Esophagus muscularis mucosa (tissue), 4 donors: ENCODE data around the gene TAF1C. TPM values are rescaled to one million over a fixed set of nuclear protein-coding genes. Genes with fewer than 3 reads are reported as not detected.

Source experiments
- DNase-seq: peaks from one replicate; pipeline ENCODE4 v3.0.0-alpha.2; 2017; ENCODE audit errors: extremely low spot score
- H3K27ac ChIP-seq, 4 donors: fragments of 200-600 bp; sonication (generic); replicated peaks in 1 of 4; 1 replicate in 3 of 4; 2 replicates in 1 of 4; pipeline ENCODE4 v1.5.1; 2016 to 2019; ENCODE audit warnings: mild to moderate bottlenecking in 1 of 4
- H3K27me3 ChIP-seq, 4 donors: fragments of 200-600 bp; sonication (generic); one replicate each; pipeline versions ENCODE4 v1.5.1 to v1.6.0; 2016 to 2019
- H3K36me3 ChIP-seq, 4 donors: fragments of 200-600 bp; sonication (generic); one replicate each; pipeline ENCODE4 v1.5.1; 2016 to 2019
- H3K4me1 ChIP-seq, 4 donors: fragments of 200-600 bp; sonication (generic); one replicate each; pipeline ENCODE4 v1.5.1; 2016 to 2019
- H3K4me3 ChIP-seq, 4 donors: fragments of 200-600 bp; sonication (generic); 1 replicate in 2 of 4; 2 replicates in 2 of 4; pipeline ENCODE4 v1.5.1; 2016 to 2019; ENCODE audit warnings: mild to moderate bottlenecking in 4 of 4, moderate library complexity in 1 of 4
- H3K9me3 ChIP-seq, 4 donors: fragments of 200-600 bp; sonication (generic); 1 replicate in 3 of 4; 2 replicates in 1 of 4; pipeline ENCODE4 v1.5.1; 2016 to 2019
- EP300 ChIP-seq: sonication (generic); formaldehyde crosslinking; IDR thresholded peaks from one replicate; pipeline ENCODE4 v1.6.1; 2017; ENCODE audit warnings: antibody characterized with exemption
- POLR2A ChIP-seq: fragments of 450-650 bp; IDR thresholded peaks from one replicate; pipeline ENCODE4 v1.6.1; 2017; ENCODE audit warnings: antibody characterized with exemption, moderate library complexity, mild to moderate bottlenecking, low read depth
- POLR2AphosphoS5 ChIP-seq, 2 donors: sonication (generic); formaldehyde crosslinking; IDR thresholded peaks; one replicate each; pipeline ENCODE4 v1.6.1; 2017; ENCODE audit warnings: antibody characterized with exemption in 2 of 2
- WGBS: methylation state at CpG from one replicate; pipeline ENCODE4 v1.1.5; 2018; 5-methylcytosine and 5-hydroxymethylcytosine counted together
- intact Hi-C: fragments of 100-400 bp; cut with DNase I; formaldehyde crosslinking; loops from one replicate; pipeline ENCODE4 v1.15.1; 2023
- total RNA-seq, 4 donors: library from RNA; depleted of rRNA; stranded (reverse); fragments of >200 nt; gene quantifications; one replicate each; pipeline versions ENCODE4 v1.1.0 to v1.2.1, GENCODE V29; 2016
- TF ChIP-seq, protein P1 (sequence below), 3 experiments: fragments of 200-600 bp in 2 of 3; fragments of 450-650 bp in 1 of 3; sonication (generic) in 2 of 3; IDR thresholded peaks; one replicate each; pipeline ENCODE4 v1.5.1; 2017 to 2019; ENCODE audit warnings: antibody characterized with exemption in 3 of 3, mild to moderate bottlenecking in 2 of 3, moderate library complexity in 1 of 3

The TAF1C gene
- total RNA-seq, 4 donors from 2014 or later = 15.6 to 39.6 (median 21.8) TPM

DNA sequence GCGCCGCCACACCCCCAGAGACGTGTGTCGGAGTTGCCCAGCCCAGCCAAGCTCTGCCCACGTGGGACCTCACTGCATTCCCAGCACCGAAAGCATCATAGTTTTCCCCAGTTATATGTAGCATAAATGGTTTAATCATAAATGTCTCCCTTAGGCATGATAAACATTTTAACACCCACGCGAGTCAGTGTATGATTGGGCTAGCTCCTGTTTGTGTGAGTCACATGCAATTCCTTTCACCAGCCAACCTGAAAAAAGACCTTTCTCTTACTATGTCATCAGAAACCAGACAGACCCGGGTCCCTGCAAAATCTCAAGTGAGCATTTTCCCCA, 9.2 kb downstream of the TAF1C start:
- H3K4me3 ChIP-seq = no peak overlapping the region
- H3K36me3 ChIP-seq = peaks cover 27 to 47% (median 46%) of the 10 kb centered on the region in 4 donors
- H3K27me3 ChIP-seq = no peaks in the 10 kb centered on the region
- WGBS = 56% methylated on average over 9 of the region's 9 CpGs
- H3K27ac ChIP-seq = peak overlapping the region; percentile 63 to 80 (median 68)
- intact Hi-C loops = no loop called here
- TF ChIP-seq POLR2A = no peak
- no peak for TF ChIP-seq EP300
- no peak for TF ChIP-seq POLR2AphosphoS5 (IDR thresholded peaks at IDR 0.05)
- TF ChIP-seq, protein P1, sequence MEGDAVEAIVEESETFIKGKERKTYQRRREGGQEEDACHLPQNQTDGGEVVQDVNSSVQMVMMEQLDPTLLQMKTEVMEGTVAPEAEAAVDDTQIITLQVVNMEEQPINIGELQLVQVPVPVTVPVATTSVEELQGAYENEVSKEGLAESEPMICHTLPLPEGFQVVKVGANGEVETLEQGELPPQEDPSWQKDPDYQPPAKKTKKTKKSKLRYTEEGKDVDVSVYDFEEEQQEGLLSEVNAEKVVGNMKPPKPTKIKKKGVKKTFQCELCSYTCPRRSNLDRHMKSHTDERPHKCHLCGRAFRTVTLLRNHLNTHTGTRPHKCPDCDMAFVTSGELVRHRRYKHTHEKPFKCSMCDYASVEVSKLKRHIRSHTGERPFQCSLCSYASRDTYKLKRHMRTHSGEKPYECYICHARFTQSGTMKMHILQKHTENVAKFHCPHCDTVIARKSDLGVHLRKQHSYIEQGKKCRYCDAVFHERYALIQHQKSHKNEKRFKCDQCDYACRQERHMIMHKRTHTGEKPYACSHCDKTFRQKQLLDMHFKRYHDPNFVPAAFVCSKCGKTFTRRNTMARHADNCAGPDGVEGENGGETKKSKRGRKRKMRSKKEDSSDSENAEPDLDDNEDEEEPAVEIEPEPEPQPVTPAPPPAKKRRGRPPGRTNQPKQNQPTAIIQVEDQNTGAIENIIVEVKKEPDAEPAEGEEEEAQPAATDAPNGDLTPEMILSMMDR (IDR thresholded peaks at IDR 0.05) = no peak
- peaks cover 39 to 53% (median 44%) of the 10 kb centered on the region in 4 donors for H3K4me1 ChIP-seq
- H3K9me3 ChIP-seq = no peaks in the 10 kb centered on the region
- no peak for DNase-seq

DNA sequence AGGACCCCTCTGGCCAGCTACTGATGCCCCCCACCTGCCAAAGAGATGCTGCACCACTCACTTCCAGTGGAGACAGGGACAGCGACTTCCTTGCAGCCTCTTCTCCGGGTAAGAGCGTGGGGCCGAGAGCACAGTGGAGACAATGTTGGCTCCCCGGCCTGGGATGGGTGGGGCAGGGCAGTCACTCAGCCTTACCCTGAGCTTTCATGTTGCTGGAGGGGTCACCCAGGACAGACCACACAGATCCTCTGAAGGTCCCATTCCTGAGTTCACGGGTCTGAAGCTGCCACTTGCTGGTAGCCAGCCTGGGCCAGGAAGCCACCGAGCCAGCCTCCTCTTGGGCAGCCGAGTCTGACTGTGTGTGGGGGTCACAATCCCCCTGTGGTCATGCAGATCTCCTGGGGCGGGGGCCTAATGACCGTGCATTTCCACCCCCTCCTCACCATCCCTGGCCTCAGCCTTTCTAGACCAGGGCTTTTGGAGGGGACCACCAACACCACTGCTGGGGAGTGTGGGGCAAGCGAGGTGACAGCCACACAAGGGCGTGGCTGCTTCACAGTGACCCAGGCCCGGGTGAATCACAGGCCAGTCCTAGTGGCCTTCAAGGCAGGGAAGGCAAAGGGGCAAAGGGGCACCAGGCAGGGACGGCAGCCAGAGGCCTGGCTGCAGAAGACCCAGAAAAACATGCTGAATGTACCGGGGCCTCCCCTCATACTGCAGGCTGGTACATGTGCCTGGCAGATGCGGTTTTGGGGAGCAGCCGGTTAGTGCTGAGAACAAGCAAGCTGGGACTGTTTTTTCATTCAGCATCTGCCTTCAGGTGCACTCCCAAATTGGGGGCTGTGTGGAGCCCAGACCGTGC, 10.4 kb downstream of the TAF1C start:
- WGBS = 75% methylated on average over 14 of the region's 18 CpGs

DNA sequence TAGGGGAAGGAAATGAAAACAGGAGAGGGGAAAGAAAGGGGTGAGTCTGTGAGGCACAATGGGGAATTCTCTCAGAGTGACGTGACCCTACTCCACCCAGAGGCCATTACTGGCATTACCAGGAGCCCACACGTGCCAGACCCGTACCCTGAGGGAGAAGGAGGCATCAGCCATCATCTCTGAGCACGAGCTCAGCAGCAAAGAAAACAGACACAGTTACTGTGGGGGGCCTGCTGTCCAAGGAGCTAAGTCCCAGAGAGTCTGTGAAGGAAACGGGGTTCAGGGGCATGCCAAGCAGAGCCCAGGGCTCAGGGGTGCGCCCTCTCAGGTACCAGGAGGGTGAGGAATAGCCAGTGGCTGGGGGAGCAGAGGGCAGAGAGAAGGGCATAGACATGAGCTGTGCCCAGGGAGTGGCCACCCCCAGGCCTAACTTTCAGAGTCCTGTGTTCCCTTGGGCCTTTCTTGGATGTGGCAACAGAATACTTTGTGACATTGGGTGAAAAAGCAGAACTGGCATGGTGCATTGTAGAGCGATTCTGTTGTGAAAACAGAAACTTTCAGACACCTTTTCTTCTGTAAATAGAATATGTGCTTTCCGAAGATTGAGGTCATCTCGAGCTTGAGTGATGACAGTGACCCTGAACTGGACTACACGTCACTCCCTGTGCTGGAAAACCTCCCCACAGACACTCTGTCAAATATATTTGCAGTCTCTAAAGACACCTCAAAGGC, 11.3 kb downstream of the TAF1C start:
- WGBS = 38% methylated on average over 10 of the region's 10 CpGs
- TF ChIP-seq, protein P1 (IDR thresholded peaks at IDR 0.05) = peak; percentile 50 to 77 (median 64)
- TF ChIP-seq POLR2AphosphoS5 (IDR thresholded peaks at IDR 0.05) = no peak
- no peaks in the 10 kb centered on the region for H3K27me3 ChIP-seq
- peak overlapping the region in 3 of 4 donors; percentile 56 to 80 (median 63) for H3K27ac ChIP-seq
- H3K9me3 ChIP-seq = no peaks in the 10 kb centered on the region
- DNase-seq = no peak
- no peak overlapping the region for H3K4me3 ChIP-seq
- peaks cover 14 to 27% (median 25%) of the 10 kb centered on the region in 4 donors for H3K36me3 ChIP-seq
- H3K4me1 ChIP-seq = peaks cover 38 to 46% (median 39%) of the 10 kb centered on the region in 4 donors
- intact Hi-C loops = no loop called here

More for the DNA sequence above, 10.4 kb downstream of the TAF1C start:
- peaks cover 39 to 53% (median 43%) of the 10 kb centered on the region in 4 donors for H3K4me1 ChIP-seq
- no peaks in the 10 kb centered on the region for H3K9me3 ChIP-seq
- H3K36me3 ChIP-seq = peaks cover 23 to 36% (median 34%) of the 10 kb centered on the region in 4 donors
- no peaks in the 10 kb centered on the region for H3K27me3 ChIP-seq
- peak overlapping the region; percentile 56 to 80 (median 64) for H3K27ac ChIP-seq
- TF ChIP-seq POLR2A = no peak
- TF ChIP-seq POLR2AphosphoS5 (IDR thresholded peaks at IDR 0.05) = no peak
- no peak for TF ChIP-seq EP300
- TF ChIP-seq, protein P1 (IDR thresholded peaks at IDR 0.05) = no peak
- DNase-seq = no peak
- H3K4me3 ChIP-seq = no peak overlapping the region
- intact Hi-C loops = no loop called here

DNA sequence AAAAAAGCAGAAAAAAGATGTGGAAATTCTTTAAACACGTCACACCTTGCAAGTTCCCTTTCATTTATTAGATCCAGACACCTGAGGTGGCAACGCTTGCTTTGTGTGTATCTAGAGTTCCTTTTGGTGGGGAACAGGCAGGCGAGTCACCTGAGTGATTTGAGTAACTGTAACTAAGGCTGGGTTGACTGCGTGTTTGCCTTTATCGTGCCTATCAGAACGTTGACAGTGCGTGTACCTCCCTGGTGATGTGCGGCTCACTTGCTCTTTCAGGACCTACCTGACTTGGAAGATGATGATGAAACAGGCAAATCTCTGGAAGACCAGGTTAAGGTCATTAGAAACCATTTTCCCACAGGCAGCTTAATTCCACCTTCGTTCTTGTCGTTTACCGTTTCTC, 12.5 kb downstream of the TAF1C start:
- TF ChIP-seq POLR2A (no peak), EP300 (no peak), POLR2AphosphoS5 (IDR thresholded peaks at IDR 0.05) (no peak)
- TF ChIP-seq, protein P1 (IDR thresholded peaks at IDR 0.05) = no peak
- Histone ChIP-seq H3K9me3 (no peaks in the 10 kb centered on the region), H3K4me1 (peaks cover 35 to 41% (median 38%) of the 10 kb centered on the region in 4 donors), H3K4me3 (no peak overlapping the region), H3K36me3 (peaks cover 9 to 16% (median 13%) of the 10 kb centered on the region in 4 donors), H3K27ac (no peak overlapping the region), H3K27me3 (peaks cover 0 to 7% (median 0%) of the 10 kb centered on the region in 4 donors)
- no peak for DNase-seq
- intact Hi-C loops = no loop called here
- 89% methylated on average over 11 of the region's 11 CpGs for WGBS
